A549 (cell line): ENCODE data around the gene DGKE. TPM values are rescaled to one million over a fixed set of nuclear protein-coding genes. Genes with fewer than 3 reads are reported as not detected.

Experiments
- ATAC-seq, 2 experiments: fragments of 200-7000 bp in 1 of 2; fragments of >200 bp in 1 of 2; cut with Nextera tagmentation in 1 of 2; cut with Tn5 transposase in 1 of 2; 3 replicates each; pipeline versions ENCODE4 v1.8.0 to v1.9.1; 2018 to 2020; ENCODE audit warnings: mild to moderate bottlenecking in 1 of 2, moderate library complexity in 1 of 2
- CTCF ChIA-PET: fragments of 300-600 bp; sonication (Branson Sonifier 250); formaldehyde crosslinking; extraction: SDS; loops from one replicate; lab custom pipeline; 2021; ENCODE audit warnings: antibody characterized with exemption, inconsistent platforms; lab: Yijun Ruan, JAX
- POLR2A ChIA-PET: fragments of 350-600 bp; formaldehyde crosslinking; extraction: SDS; loops from one replicate; lab custom pipeline; 2021; ENCODE audit warnings: antibody characterized with exemption, inconsistent platforms; lab: Yijun Ruan, JAX
- DNase-seq, 2 experiments: peaks; one replicate each; pipeline versions ENCODE4 v3.0.0 to v3.0.0-alpha.2; 2011 to 2016; ENCODE audit warnings: low read depth in 1 of 2, low spot score in 1 of 2
- FAIRE-seq: peaks from 2 replicates; lab custom pipeline; 2011; peaks lifted over from hg19 to GRCh38; lab: Jason Lieb, UNC
- H3K27ac ChIP-seq, 2 experiments: fragments of >200 bp; sonication (Bioruptor Twin); formaldehyde crosslinking; 3 replicates each; pipeline ENCODE4 v1.5.1; 2016 to 2017
- H3K4me1 ChIP-seq: fragments of >200 bp; sonication (Bioruptor Twin); formaldehyde crosslinking; 3 replicates; pipeline ENCODE4 v1.6.1; 2016
- H3K4me2 ChIP-seq: fragments of >200 bp; sonication (Bioruptor Twin); formaldehyde crosslinking; 3 replicates; pipeline ENCODE4 v1.6.1; 2016
- H3K4me3 ChIP-seq: fragments of >200 bp; sonication (Bioruptor Twin); formaldehyde crosslinking; 3 replicates; pipeline ENCODE4 v1.5.1; 2016
- H3K9me3 ChIP-seq: fragments of >200 bp; sonication (Bioruptor Twin); formaldehyde crosslinking; 3 replicates; pipeline ENCODE4 v1.6.1; 2016
- CBX2 ChIP-seq: fragments of 200-600 bp; sonication (generic); IDR thresholded peaks from 2 replicates; pipeline ENCODE4 v1.6.1; 2016; ENCODE audit warnings: low read depth, mild to moderate bottlenecking, borderline replicate concordance
- CHD2 ChIP-seq: fragments of 150-350 bp; IDR thresholded peaks from 2 replicates; pipeline ENCODE4 v1.6.1; 2014; ENCODE audit warnings: low read length; ENCODE audit not compliant: partially characterized antibody
- CHD4 ChIP-seq: fragments of 200-600 bp; sonication (generic); IDR thresholded peaks from 2 replicates; pipeline ENCODE4 v1.6.1; 2016; ENCODE audit warnings: antibody characterized with exemption, mild to moderate bottlenecking, borderline replicate concordance
- EP300 ChIP-seq, 2 experiments: fragments of >200 bp; sonication (Bioruptor Twin); formaldehyde crosslinking; IDR thresholded peaks; 2 replicates in 1 of 2; 3 replicates in 1 of 2; pipeline ENCODE4 v1.6.1; 2016 to 2017
- ESRRA ChIP-seq: fragments of 150-350 bp; IDR thresholded peaks from 2 replicates; pipeline ENCODE4 v1.6.1; 2014; ENCODE audit warnings: mild to moderate bottlenecking, low read length, borderline replicate concordance
- FOSL2 ChIP-seq, 2 experiments: fragments of 450-650 bp in 1 of 2; fragments of >200 bp in 1 of 2; sonication (Bioruptor Twin) in 1 of 2; formaldehyde crosslinking; IDR thresholded peaks; 2 replicates each; pipeline versions ENCODE4 v1.5.0 to v1.6.1; 2016 to 2020; ENCODE audit warnings: mild to moderate bottlenecking in 1 of 2, moderate library complexity in 1 of 2
- GATA3 ChIP-seq: IDR thresholded peaks from 2 replicates; pipeline ENCODE4 v1.6.1; 2012; ENCODE audit warnings: borderline replicate concordance
- HDAC2 ChIP-seq: fragments of 200-600 bp; sonication (generic); IDR thresholded peaks from 2 replicates; pipeline ENCODE4 v1.6.1; 2016
- HEYL ChIP-seq: fragments of 250-450 bp; sonication (Bioruptor Pico); IDR thresholded peaks from 2 replicates; pipeline ENCODE4 v1.8.0; 2021; ENCODE audit warnings: mild to moderate bottlenecking, moderate library complexity
- HOXB5 ChIP-seq: fragments of 250-450 bp; sonication (Bioruptor Pico); IDR thresholded peaks from 2 replicates; pipeline ENCODE4 v1.5.0; 2020; ENCODE audit warnings: mild to moderate bottlenecking, moderate library complexity
- KDM5A ChIP-seq: fragments of 200-600 bp; sonication (generic); IDR thresholded peaks from 2 replicates; pipeline ENCODE4 v1.6.1; 2016; ENCODE audit warnings: antibody characterized with exemption, mild to moderate bottlenecking
- MYC ChIP-seq: IDR thresholded peaks from 2 replicates; pipeline ENCODE4 v1.6.1; 2012; ENCODE audit warnings: mild to moderate bottlenecking, inconsistent platforms, low read length, improper control_type of control experiment, borderline replicate concordance
- NPAS2 ChIP-seq: fragments of 250-450 bp; sonication (Bioruptor Pico); IDR thresholded peaks from 2 replicates; pipeline ENCODE4 v1.8.0; 2022; ENCODE audit warnings: mild to moderate bottlenecking, moderate library complexity, borderline replicate concordance
- PHF8 ChIP-seq: fragments of 200-600 bp; sonication (generic); IDR thresholded peaks from 2 replicates; pipeline ENCODE4 v1.6.1; 2016; ENCODE audit warnings: low read depth, mild to moderate bottlenecking, antibody characterized with exemption, moderate library complexity, borderline replicate concordance
- RCOR1 ChIP-seq: fragments of 150-350 bp; IDR thresholded peaks from 2 replicates; pipeline ENCODE4 v1.6.1; 2014; ENCODE audit warnings: antibody characterized with exemption, low read length, low read depth
- SMC3 ChIP-seq: fragments of >200 bp; sonication (Bioruptor Twin); formaldehyde crosslinking; IDR thresholded peaks from 3 replicates; pipeline ENCODE4 v1.6.1; 2018; ENCODE audit warnings: inconsistent platforms
- SREBF2 ChIP-seq: fragments of 450-650 bp; IDR thresholded peaks from 2 replicates; pipeline ENCODE4 v1.6.1; 2014; ENCODE audit warnings: mild to moderate bottlenecking, moderate library complexity
- TFCP2L1 ChIP-seq: fragments of 250-450 bp; sonication (Bioruptor Pico); IDR thresholded peaks from 2 replicates; pipeline ENCODE4 v1.5.0; 2021; ENCODE audit warnings: mild to moderate bottlenecking
- TP53 ChIP-seq: fragments of 250-450 bp; sonication (Bioruptor Pico); IDR thresholded peaks from 2 replicates; pipeline ENCODE4 v1.5.0; 2021; ENCODE audit warnings: mild to moderate bottlenecking, moderate library complexity
- ZC3H11A ChIP-seq: fragments of 450-650 bp; IDR thresholded peaks from 2 replicates; pipeline ENCODE4 v1.6.1; 2014; ENCODE audit warnings: antibody characterized with exemption, mild to moderate bottlenecking
- ZFP36 ChIP-seq: fragments of 450-650 bp; IDR thresholded peaks from 2 replicates; pipeline ENCODE4 v1.6.1; 2014; ENCODE audit warnings: borderline replicate concordance; ENCODE audit not compliant: partially characterized antibody
- ZNF302 ChIP-seq: fragments of 250-450 bp; sonication (Bioruptor Pico); IDR thresholded peaks from 2 replicates; pipeline ENCODE4 v1.9.0; 2021; ENCODE audit warnings: inconsistent platforms, mild to moderate bottlenecking, moderate library complexity
- ZSCAN20 ChIP-seq: fragments of 250-450 bp; sonication (Bioruptor Pico); IDR thresholded peaks from 2 replicates; pipeline ENCODE4 v1.8.0; 2022; ENCODE audit warnings: mild to moderate bottlenecking, moderate library complexity
- WGBS: methylation state at CpG from one replicate; pipeline ENCODE4 v1.1.6; 2017; ENCODE audit errors: missing lambda C conversion rate; 5-methylcytosine and 5-hydroxymethylcytosine counted together
- polyA plus RNA-seq, 4 experiments: library from polyadenylated mRNA; depleted of rRNA in 3 of 4; stranded (reverse); fragments of >200 nt; fragmentation: RNase III in 1 of 4; extraction: RNeasy Plus Mini Kit Qiagen cat#74134 plus additional on column Dnase treatment in 1 of 4; gene quantifications; 2 replicates in 3 of 4; 3 replicates in 1 of 4; pipeline ENCODE4 v1.2.3, GENCODE V29; 2011 to 2017
- TF ChIP-seq, protein P1 (sequence below): fragments of >200 bp; sonication (Bioruptor Twin); formaldehyde crosslinking; IDR thresholded peaks from 2 replicates; pipeline ENCODE4 v1.6.1; 2016
- TF ChIP-seq, protein P2 (sequence below): fragments of 200-600 bp; sonication (generic); IDR thresholded peaks from 2 replicates; pipeline ENCODE4 v1.6.1; 2016; ENCODE audit warnings: antibody characterized with exemption, mild to moderate bottlenecking, moderate library complexity
- TF ChIP-seq, protein P3 (sequence below): IDR thresholded peaks from 2 replicates; pipeline ENCODE4 v1.6.1; 2012
- TF ChIP-seq, protein P4 (sequence below): fragments of 150-350 bp; IDR thresholded peaks from 2 replicates; pipeline ENCODE4 v1.6.1; 2014; ENCODE audit warnings: low read depth, mild to moderate bottlenecking, low read length
- TF ChIP-seq, protein P5 (sequence below): fragments of >200 bp; sonication (Bioruptor Twin); formaldehyde crosslinking; IDR thresholded peaks from 3 replicates; pipeline ENCODE4 v1.5.1; 2016
- TF ChIP-seq, protein P6 (sequence below): fragments of >200 bp; sonication (Bioruptor Twin); formaldehyde crosslinking; IDR thresholded peaks from 3 replicates; pipeline ENCODE4 v1.6.1; 2016

The DGKE gene
- polyA plus RNA-seq, 2 of the 4 experiments (the other 2 are of a cell fraction), result 3.4 to 4.6 TPM

DNA sequence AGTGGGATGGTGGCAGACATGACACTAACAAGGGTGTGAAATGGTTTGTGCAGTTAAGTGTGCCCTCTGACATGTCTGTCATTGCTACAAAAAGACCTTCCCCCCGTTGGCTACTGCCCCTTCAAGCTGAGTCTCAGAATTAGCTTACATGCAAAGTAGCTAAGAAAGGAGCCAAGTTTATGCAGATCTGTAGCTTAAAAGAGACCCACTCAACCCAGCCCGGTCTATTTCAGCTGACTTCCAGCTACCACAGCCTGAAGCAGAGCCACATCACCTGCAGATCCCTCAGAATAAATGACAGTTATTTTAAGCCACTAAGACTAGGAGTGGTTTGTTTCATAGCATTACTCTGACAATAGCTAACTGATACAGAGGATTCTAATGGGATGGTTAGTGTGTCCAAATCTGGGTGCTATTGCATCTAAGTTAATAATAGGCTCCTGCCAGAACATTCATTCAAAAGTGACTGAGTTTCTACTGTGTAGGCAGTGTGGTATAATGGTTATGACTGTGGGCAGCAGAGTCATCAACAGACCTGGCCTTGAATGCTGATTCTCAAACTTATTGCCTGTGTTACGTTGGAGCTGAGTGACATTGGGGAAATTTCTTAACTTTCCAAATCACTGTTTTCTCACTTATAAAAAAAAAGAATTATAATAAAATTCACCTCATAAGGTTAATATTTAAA is 12.0 kb upstream of the DGKE start:
- H3K4me1 ChIP-seq, result peaks cover 14% of the 10 kb centered on the region
- H3K9me3 ChIP-seq, result no peaks in the 10 kb centered on the region
- CTCF ChIA-PET, result interaction anchor here (1.2 to 17.5 kb wide), 4 partner anchors 13 to 125 kb away, joined by 4 to 283 read pairs (median 34); partner anchors contain the start of genes C17orf67 and DGKE
- H3K27ac ChIP-seq, result no peak overlapping the region
- no peak overlapping the region for H3K4me2 ChIP-seq
- H3K4me3 ChIP-seq, result no peak overlapping the region
- ATAC-seq (no peak), FAIRE-seq (no peak), DNase-seq (no peak)
- TF ChIP-seq, protein P1, sequence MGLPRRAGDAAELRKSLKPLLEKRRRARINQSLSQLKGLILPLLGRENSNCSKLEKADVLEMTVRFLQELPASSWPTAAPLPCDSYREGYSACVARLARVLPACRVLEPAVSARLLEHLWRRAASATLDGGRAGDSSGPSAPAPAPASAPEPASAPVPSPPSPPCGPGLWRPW, result no peak
- TF ChIP-seq SREBF2, result no peak
- no peak for TF ChIP-seq ZFP36
- TF ChIP-seq SMC3, result no peak
- no peak for TF ChIP-seq FOSL2 (IDR thresholded peaks at IDR 0.05)
- TF ChIP-seq FOSL2 (CRISPR knock-in tag; IDR thresholded peaks at IDR 0.05), result no peak
- no peak for TF ChIP-seq HOXB5 (CRISPR knock-in tag)
- no peak for TF ChIP-seq CHD4
- no peak for TF ChIP-seq TFCP2L1
- no peak for TF ChIP-seq PHF8
- no peak for TF ChIP-seq CHD2
- TF ChIP-seq KDM5A, result no peak
- no peak for TF ChIP-seq ZNF302
- TF ChIP-seq, protein P2, sequence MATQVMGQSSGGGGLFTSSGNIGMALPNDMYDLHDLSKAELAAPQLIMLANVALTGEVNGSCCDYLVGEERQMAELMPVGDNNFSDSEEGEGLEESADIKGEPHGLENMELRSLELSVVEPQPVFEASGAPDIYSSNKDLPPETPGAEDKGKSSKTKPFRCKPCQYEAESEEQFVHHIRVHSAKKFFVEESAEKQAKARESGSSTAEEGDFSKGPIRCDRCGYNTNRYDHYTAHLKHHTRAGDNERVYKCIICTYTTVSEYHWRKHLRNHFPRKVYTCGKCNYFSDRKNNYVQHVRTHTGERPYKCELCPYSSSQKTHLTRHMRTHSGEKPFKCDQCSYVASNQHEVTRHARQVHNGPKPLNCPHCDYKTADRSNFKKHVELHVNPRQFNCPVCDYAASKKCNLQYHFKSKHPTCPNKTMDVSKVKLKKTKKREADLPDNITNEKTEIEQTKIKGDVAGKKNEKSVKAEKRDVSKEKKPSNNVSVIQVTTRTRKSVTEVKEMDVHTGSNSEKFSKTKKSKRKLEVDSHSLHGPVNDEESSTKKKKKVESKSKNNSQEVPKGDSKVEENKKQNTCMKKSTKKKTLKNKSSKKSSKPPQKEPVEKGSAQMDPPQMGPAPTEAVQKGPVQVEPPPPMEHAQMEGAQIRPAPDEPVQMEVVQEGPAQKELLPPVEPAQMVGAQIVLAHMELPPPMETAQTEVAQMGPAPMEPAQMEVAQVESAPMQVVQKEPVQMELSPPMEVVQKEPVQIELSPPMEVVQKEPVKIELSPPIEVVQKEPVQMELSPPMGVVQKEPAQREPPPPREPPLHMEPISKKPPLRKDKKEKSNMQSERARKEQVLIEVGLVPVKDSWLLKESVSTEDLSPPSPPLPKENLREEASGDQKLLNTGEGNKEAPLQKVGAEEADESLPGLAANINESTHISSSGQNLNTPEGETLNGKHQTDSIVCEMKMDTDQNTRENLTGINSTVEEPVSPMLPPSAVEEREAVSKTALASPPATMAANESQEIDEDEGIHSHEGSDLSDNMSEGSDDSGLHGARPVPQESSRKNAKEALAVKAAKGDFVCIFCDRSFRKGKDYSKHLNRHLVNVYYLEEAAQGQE, result no peak
- TF ChIP-seq, protein P3, sequence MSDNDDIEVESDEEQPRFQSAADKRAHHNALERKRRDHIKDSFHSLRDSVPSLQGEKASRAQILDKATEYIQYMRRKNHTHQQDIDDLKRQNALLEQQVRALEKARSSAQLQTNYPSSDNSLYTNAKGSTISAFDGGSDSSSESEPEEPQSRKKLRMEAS, result no peak
- no peak for TF ChIP-seq ZC3H11A
- TF ChIP-seq, protein P4, sequence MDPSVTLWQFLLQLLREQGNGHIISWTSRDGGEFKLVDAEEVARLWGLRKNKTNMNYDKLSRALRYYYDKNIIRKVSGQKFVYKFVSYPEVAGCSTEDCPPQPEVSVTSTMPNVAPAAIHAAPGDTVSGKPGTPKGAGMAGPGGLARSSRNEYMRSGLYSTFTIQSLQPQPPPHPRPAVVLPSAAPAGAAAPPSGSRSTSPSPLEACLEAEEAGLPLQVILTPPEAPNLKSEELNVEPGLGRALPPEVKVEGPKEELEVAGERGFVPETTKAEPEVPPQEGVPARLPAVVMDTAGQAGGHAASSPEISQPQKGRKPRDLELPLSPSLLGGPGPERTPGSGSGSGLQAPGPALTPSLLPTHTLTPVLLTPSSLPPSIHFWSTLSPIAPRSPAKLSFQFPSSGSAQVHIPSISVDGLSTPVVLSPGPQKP, result no peak
- TF ChIP-seq, protein P5, sequence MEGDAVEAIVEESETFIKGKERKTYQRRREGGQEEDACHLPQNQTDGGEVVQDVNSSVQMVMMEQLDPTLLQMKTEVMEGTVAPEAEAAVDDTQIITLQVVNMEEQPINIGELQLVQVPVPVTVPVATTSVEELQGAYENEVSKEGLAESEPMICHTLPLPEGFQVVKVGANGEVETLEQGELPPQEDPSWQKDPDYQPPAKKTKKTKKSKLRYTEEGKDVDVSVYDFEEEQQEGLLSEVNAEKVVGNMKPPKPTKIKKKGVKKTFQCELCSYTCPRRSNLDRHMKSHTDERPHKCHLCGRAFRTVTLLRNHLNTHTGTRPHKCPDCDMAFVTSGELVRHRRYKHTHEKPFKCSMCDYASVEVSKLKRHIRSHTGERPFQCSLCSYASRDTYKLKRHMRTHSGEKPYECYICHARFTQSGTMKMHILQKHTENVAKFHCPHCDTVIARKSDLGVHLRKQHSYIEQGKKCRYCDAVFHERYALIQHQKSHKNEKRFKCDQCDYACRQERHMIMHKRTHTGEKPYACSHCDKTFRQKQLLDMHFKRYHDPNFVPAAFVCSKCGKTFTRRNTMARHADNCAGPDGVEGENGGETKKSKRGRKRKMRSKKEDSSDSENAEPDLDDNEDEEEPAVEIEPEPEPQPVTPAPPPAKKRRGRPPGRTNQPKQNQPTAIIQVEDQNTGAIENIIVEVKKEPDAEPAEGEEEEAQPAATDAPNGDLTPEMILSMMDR, result no peak
- TF ChIP-seq EP300 (IDR thresholded peaks at IDR 0.05), result no peak
- POLR2A ChIA-PET, result interaction anchor here (1.0 to 1.1 kb wide), 2 partner anchors 12 to 92 kb away, joined by 3 to 6 read pairs; partner anchors contain the start of genes C17orf67, DGKE and TRIM25
- WGBS, result 92% methylated on average over 3 of the region's 3 CpGs

DNA sequence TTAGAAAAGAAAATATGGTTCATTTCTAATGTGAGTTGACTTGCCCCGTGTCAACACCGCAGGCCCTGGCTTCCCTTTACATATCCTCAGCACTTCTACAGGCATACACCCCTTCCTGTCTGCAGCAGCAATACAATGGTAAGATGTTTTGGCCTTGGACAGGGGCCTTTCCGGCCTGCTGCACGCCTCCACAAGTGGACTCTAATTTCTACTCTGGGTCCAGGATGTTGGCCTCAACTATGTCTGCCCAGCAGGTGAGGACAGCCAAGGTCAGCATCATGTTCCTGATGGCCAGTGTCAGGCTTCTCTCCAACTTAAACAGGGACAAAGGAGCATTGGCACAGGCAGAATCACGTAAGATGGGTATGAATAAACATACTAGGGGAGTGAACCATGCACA is 11.2 kb upstream of the DGKE start:
- Histone ChIP-seq H3K4me2 (no peak overlapping the region), H3K4me1 (peaks cover 14% of the 10 kb centered on the region), H3K9me3 (no peaks in the 10 kb centered on the region), H3K4me3 (no peak overlapping the region), H3K27ac (no peak overlapping the region)
- 87% methylated on average over 5 of the region's 5 CpGs for WGBS
- TF ChIP-seq NPAS2 (CRISPR knock-in tag), result no peak
- TF ChIP-seq CHD4, result no peak
- no peak for TF ChIP-seq HEYL (CRISPR knock-in tag)
- no peak for TF ChIP-seq ZNF302
- TF ChIP-seq TP53, result no peak
- TF ChIP-seq FOSL2 (IDR thresholded peaks at IDR 0.05), result no peak
- no peak for TF ChIP-seq FOSL2 (CRISPR knock-in tag; IDR thresholded peaks at IDR 0.05)
- no peak for TF ChIP-seq HDAC2
- no peak for TF ChIP-seq SREBF2
- TF ChIP-seq, protein P6, sequence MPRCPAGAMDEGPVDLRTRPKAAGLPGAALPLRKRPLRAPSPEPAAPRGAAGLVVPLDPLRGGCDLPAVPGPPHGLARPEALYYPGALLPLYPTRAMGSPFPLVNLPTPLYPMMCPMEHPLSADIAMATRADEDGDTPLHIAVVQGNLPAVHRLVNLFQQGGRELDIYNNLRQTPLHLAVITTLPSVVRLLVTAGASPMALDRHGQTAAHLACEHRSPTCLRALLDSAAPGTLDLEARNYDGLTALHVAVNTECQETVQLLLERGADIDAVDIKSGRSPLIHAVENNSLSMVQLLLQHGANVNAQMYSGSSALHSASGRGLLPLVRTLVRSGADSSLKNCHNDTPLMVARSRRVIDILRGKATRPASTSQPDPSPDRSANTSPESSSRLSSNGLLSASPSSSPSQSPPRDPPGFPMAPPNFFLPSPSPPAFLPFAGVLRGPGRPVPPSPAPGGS, result no peak
- TF ChIP-seq ZSCAN20 (CRISPR knock-in tag), result no peak
- TF ChIP-seq CBX2, result no peak
- no peak for TF ChIP-seq MYC
- no peak for TF ChIP-seq RCOR1
- TF ChIP-seq ESRRA, result no peak
- TF ChIP-seq GATA3, result no peak
- DNase-seq (no peak), FAIRE-seq (no peak), ATAC-seq (no peak)
- POLR2A ChIA-PET, result interaction anchor here (1.1 kb wide), 1 partner anchor 91 kb away, joined by 6 read pairs; the partner anchor contains the start of gene TRIM25
- CTCF ChIA-PET, result interaction anchor here (4.0 to 17.5 kb wide), 2 partner anchors 12 to 124 kb away, joined by 65 to 283 read pairs; partner anchors contain the start of genes C17orf67 and DGKE
